ENCODE data around the gene PRPF6. TPM values are rescaled to one million over a fixed set of nuclear protein-coding genes. Genes with fewer than 3 reads are reported as not detected.
A peak's percentile ranks its signal among the peaks of the same experiment; 100 is the strongest.

PRPF6 gene
- total RNA-seq, 2 donors from 2014 or later: 65.9 to 87.7 TPM

- peaks cover 10 to 14% of the 10 kb centered on the region in 2 donors for H3K4me1 Mint-ChIP-seq (ENCODE audit: low read depth in 2 of 2)
- DNase-seq (ENCODE audit: low spot score) (peak; percentile 87), ATAC-seq (peak; percentile 86 to 93)
- no peaks in the 10 kb centered on the region for H3K9me3 Mint-ChIP-seq
- H3K27me3 Mint-ChIP-seq: no peaks in the 10 kb centered on the region
- peak overlapping the region; percentile 49 to 70 for H3K27ac Mint-ChIP-seq
- no peaks in the 10 kb centered on the region for H3K36me3 Mint-ChIP-seq
- peak overlapping the region; percentile 57 for H3K4me3 Mint-ChIP-seq
These were observed 39.5 kb upstream of the PRPF6 start for GRCh38 chr20:63941282-63942081.

GRCh38 chr20:63942250-63942951, 38.5 kb upstream of the PRPF6 start:
- DNase-seq (ENCODE audit: low spot score) (no peak), ATAC-seq (no peak)
- H3K4me3 Mint-ChIP-seq: peak overlapping the region; percentile 63
- peaks cover 16 to 20% of the 10 kb centered on the region in 2 donors for H3K4me1 Mint-ChIP-seq (ENCODE audit: low read depth in 2 of 2)
- H3K36me3 Mint-ChIP-seq: no peaks in the 10 kb centered on the region
- H3K27me3 Mint-ChIP-seq: no peaks in the 10 kb centered on the region
- no peaks in the 10 kb centered on the region for H3K9me3 Mint-ChIP-seq
- peak overlapping the region; percentile 49 to 70 for H3K27ac Mint-ChIP-seq

- no peak for DNase-seq (ENCODE audit: low spot score)
- no peak for ATAC-seq
- no peak overlapping the region for H3K4me3 Mint-ChIP-seq
- H3K27me3 Mint-ChIP-seq: no peaks in the 10 kb centered on the region
- no peak overlapping the region for H3K27ac Mint-ChIP-seq
- no peaks in the 10 kb centered on the region for H3K36me3 Mint-ChIP-seq
- peaks cover 23 to 25% of the 10 kb centered on the region in 2 donors for H3K4me1 Mint-ChIP-seq (ENCODE audit: low read depth in 2 of 2)
- no peaks in the 10 kb centered on the region for H3K9me3 Mint-ChIP-seq
These were observed 37.7 kb upstream of the PRPF6 start for GRCh38 chr20:63942969-63943807.

DNA sequence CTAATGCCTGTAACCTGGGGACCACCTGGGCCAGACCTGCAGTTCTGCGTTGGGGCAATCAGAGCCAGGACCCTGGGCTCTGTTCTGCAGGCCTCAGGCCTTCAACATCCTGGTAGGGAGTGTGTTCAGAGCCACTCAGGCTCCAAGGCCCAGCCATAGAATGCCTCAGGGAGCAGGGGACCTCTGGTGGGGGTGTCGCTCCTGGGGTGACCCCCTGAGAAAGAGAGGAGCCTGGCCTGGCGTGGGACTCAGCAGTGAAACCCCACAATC, 37.2 kb upstream of the PRPF6 start:
- H3K4me1 Mint-ChIP-seq (ENCODE audit: low read depth in 2 of 2): peaks cover 27 to 31% of the 10 kb centered on the region in 2 donors
- DNase-seq (ENCODE audit: low spot score): no peak
- ATAC-seq: no peak
- H3K27ac Mint-ChIP-seq: no peak overlapping the region
- no peaks in the 10 kb centered on the region for H3K9me3 Mint-ChIP-seq
- H3K4me3 Mint-ChIP-seq: no peak overlapping the region
- H3K36me3 Mint-ChIP-seq: no peaks in the 10 kb centered on the region
- no peaks in the 10 kb centered on the region for H3K27me3 Mint-ChIP-seq

GRCh38 chr20:63944078-63944941, 36.6 kb upstream of the PRPF6 start:
- Mint-ChIP-seq H3K4me1 (ENCODE audit: low read depth in 2 of 2) (peaks cover 32 to 36% of the 10 kb centered on the region in 2 donors), H3K9me3 (no peaks in the 10 kb centered on the region), H3K36me3 (no peaks in the 10 kb centered on the region), H3K27me3 (no peaks in the 10 kb centered on the region), H3K27ac (no peak overlapping the region), H3K4me3 (no peak overlapping the region)
- ATAC-seq (no peak), DNase-seq (ENCODE audit: low spot score) (no peak)

DNA sequence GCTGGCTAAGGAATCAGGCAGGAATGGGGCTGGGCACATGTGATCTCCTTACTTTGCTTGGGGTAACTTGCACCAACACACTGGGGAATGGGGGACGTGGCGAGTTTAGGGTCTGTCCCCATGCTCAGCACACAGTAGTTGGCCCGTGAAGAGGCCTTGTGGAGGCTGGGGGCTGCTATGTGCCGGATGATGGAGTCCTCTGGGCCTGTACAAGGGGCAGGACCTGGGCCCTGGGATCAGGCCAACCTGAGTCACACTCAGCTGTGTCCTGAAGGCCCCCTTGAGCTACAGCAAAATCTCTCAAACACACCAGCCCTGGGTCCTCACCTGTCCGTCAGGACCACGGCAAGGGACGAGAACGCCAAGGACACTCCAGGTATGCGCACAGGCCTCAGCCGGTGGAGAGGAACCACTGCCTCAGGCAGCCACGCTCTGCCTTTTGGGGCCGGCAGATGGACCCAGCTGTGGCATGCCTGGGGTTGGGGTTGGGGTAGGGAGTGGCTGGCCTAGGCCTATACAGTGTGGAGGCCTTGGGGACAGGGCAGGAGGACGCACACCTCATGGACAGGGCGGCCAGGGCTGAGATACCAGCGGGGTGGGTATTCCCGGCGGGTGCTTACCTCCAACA, 35.8 kb upstream of the PRPF6 start:
- DNase-seq (ENCODE audit: low spot score) (no peak), ATAC-seq (no peak)
- Mint-ChIP-seq H3K9me3 (no peaks in the 10 kb centered on the region), H3K4me1 (ENCODE audit: low read depth in 2 of 2) (peaks cover 36% of the 10 kb centered on the region in 2 donors), H3K4me3 (no peak overlapping the region), H3K27me3 (no peaks in the 10 kb centered on the region), H3K36me3 (no peaks in the 10 kb centered on the region), H3K27ac (no peak overlapping the region)

GRCh38 chr20:63945921-63946920, 34.7 kb upstream of the PRPF6 start:
- Mint-ChIP-seq H3K4me3 (no peak overlapping the region), H3K27ac (no peak overlapping the region), H3K9me3 (no peaks in the 10 kb centered on the region), H3K4me1 (ENCODE audit: low read depth in 2 of 2) (peaks cover 32 to 33% of the 10 kb centered on the region in 2 donors), H3K27me3 (no peaks in the 10 kb centered on the region), H3K36me3 (no peaks in the 10 kb centered on the region)
- no peak for DNase-seq (ENCODE audit: low spot score)
- ATAC-seq: no peak

DNA sequence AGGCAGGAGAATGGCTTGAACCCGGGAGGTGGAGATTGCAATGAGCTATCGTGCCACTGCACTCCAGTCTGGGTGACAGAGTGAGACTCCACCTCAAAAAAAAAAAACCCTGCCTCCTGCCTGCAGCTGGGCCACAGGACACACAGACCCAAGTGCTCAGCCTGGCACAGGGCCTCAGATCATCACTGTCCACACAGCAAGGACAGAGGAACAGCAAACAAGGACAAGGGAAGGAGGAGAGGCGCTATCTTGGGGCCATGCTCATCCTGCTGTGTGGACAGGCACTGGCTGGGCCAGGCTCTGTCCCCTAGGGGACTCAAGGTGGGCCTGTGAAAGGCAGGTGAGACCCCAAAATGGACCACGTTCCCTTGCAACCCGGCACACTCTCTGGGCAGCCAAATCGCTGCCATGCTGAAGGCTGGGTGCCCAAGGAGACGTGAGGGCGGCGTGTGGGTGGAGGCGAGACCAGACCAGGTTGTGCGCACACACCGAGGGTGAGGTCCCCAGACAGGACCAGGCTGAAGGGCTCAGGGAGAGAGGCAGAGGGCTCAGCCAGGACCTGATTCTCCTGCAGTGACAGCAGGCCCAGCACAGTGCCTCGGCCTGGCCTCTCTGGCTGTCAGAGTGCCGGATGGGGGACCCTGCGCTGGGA, 33.8 kb upstream of the PRPF6 start:
- DNase-seq (ENCODE audit: low spot score) (no peak), ATAC-seq (no peak)
- H3K27me3 Mint-ChIP-seq: no peaks in the 10 kb centered on the region
- no peaks in the 10 kb centered on the region for H3K9me3 Mint-ChIP-seq
- H3K27ac Mint-ChIP-seq: no peak overlapping the region
- no peaks in the 10 kb centered on the region for H3K36me3 Mint-ChIP-seq
- H3K4me3 Mint-ChIP-seq: no peak overlapping the region
- H3K4me1 Mint-ChIP-seq (ENCODE audit: low read depth in 2 of 2): peaks cover 26 to 28% of the 10 kb centered on the region in 2 donors

GRCh38 chr20:63947638-63948456, 33.1 kb upstream of the PRPF6 start:
- Mint-ChIP-seq H3K36me3 (no peaks in the 10 kb centered on the region), H3K4me1 (ENCODE audit: low read depth in 2 of 2) (peaks cover 23 to 26% of the 10 kb centered on the region in 2 donors), H3K9me3 (no peaks in the 10 kb centered on the region), H3K27ac (peak overlapping the region; percentile 63 to 85), H3K4me3 (peak overlapping the region; percentile 78), H3K27me3 (no peaks in the 10 kb centered on the region)
- DNase-seq (ENCODE audit: low spot score) (no peak), ATAC-seq (no peak)

- DNase-seq (ENCODE audit: low spot score) (no peak), ATAC-seq (no peak)
- Mint-ChIP-seq H3K27me3 (no peaks in the 10 kb centered on the region), H3K4me3 (no peak overlapping the region), H3K36me3 (no peaks in the 10 kb centered on the region), H3K27ac (no peak overlapping the region), H3K4me1 (ENCODE audit: low read depth in 2 of 2) (peaks cover 38 to 39% of the 10 kb centered on the region in 2 donors), H3K9me3 (no peaks in the 10 kb centered on the region)
These were observed 30.1 kb upstream of the PRPF6 start for GRCh38 chr20:63950701-63951397.

All from natural killer cell treated with Interleukin-12 subunit alpha and Interleukin-12 subunit beta and Interleukin-15 and Interleukin-18, amount 100 ng/mL, for 72 hours (primary cell).